Measurements from ENCODE around the gene CPNE9.

DNA sequence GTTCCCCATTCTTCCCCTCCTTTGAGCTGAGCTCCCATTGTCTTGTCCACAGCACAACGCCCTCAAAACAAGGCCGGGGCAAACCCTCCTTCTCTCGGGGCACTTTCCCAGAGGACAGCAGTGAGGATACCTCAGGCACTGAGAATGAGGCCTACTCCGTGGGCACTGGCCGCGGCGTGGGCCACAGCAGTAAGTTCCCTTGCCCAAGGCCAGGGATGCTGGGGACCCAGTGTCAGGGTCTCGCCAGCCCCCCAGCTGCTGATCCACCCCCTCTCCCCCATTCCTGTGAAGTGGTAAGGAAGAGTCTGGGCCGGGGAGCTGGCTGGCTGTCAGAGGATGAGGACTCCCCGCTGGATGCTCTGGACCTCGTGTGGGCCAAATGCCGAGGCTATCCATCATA lies 41.9 kb downstream of the CPNE9 start:
- no peak for TF ChIP-seq EZH2phosphoT487 (IDR thresholded peaks at IDR 0.05; ENCODE audit: borderline replicate concordance, low read length)
- no peak for TF ChIP-seq CTCF (conservative IDR thresholded peaks at IDR 0.05; ENCODE audit: low read depth, low read length)
